ENCODE results near the gene ZNF385A.

ZNF385A gene

GRCh38 chr12:54427106-54427505, 42.6 kb upstream of the ZNF385A start:
- peaks cover 45% of the 10 kb centered on the region for H3K4me1 ChIP-seq (ENCODE audit: insufficient read depth, low read length, poor library complexity, severe bottlenecking)

DNA sequence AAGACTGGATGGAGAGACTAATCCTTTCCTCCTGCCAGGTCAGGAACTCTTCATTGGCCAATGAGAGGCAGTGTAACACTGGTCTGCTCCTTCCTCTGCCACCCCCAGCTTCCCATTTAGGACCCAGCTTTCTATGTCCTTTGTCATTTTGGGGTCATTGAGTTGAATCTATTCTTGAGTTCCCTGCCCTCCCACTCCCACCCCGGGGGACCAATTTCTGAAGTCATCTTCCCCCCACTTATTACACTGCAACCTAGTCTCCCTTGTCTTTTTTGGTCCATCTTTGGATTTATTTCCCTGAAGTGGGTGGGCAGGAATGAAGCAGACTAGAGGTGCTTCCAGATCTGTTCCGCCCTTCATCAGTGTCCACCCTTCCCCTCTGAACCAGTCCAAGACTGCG, 42.2 kb upstream of the ZNF385A start:
- no peak overlapping the region for H2AFZ ChIP-seq (ENCODE audit: low read length)

More at GRCh38 chr12:54427106-54427505, 42.6 kb upstream of the ZNF385A start:
- no peak for TF ChIP-seq EZH2phosphoT487 (IDR thresholded peaks at IDR 0.05; ENCODE audit: borderline replicate concordance)
- TF ChIP-seq, protein P1, sequence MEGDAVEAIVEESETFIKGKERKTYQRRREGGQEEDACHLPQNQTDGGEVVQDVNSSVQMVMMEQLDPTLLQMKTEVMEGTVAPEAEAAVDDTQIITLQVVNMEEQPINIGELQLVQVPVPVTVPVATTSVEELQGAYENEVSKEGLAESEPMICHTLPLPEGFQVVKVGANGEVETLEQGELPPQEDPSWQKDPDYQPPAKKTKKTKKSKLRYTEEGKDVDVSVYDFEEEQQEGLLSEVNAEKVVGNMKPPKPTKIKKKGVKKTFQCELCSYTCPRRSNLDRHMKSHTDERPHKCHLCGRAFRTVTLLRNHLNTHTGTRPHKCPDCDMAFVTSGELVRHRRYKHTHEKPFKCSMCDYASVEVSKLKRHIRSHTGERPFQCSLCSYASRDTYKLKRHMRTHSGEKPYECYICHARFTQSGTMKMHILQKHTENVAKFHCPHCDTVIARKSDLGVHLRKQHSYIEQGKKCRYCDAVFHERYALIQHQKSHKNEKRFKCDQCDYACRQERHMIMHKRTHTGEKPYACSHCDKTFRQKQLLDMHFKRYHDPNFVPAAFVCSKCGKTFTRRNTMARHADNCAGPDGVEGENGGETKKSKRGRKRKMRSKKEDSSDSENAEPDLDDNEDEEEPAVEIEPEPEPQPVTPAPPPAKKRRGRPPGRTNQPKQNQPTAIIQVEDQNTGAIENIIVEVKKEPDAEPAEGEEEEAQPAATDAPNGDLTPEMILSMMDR (conservative IDR thresholded peaks at IDR 0.05; ENCODE audit: low read length) = no peak
- Histone ChIP-seq H3K27me3 (ENCODE audit: insufficient read depth, low read length, poor library complexity, severe bottlenecking) (no peaks in the 10 kb centered on the region), H4K20me1 (ENCODE audit: insufficient read depth, low read length, poor library complexity, severe bottlenecking) (no peaks in the 10 kb centered on the region), H3K79me2 (ENCODE audit: insufficient read depth, low read length) (no peaks in the 10 kb centered on the region), H3K9me2 (replicated peaks; ENCODE audit: low read depth, low read length) (no peaks in the 10 kb centered on the region), H3K4me2 (ENCODE audit: low read depth, low read length, poor library complexity, severe bottlenecking) (no peak overlapping the region), H3K4me3 (ENCODE audit: low read length, poor library complexity, severe bottlenecking) (no peak overlapping the region), H3K9me3 (ENCODE audit: insufficient read depth, low read depth, low read length) (no peaks in the 10 kb centered on the region), H3K36me3 (ENCODE audit: insufficient read depth, low read length) (no peaks in the 10 kb centered on the region), H3F3A (ENCODE audit: low read depth) (no peaks in the 10 kb centered on the region), H3K9ac (ENCODE audit: low read depth, low read length, poor library complexity, severe bottlenecking) (no peak overlapping the region), H2AFZ (ENCODE audit: low read length) (no peak overlapping the region)

GRCh38 chr12:54425702-54426101, 41.2 kb upstream of the ZNF385A start:
- TF ChIP-seq, protein P1 (conservative IDR thresholded peaks at IDR 0.05; ENCODE audit: low read length) = no peak
- no peak for TF ChIP-seq EZH2phosphoT487 (IDR thresholded peaks at IDR 0.05; ENCODE audit: borderline replicate concordance)
- no peak overlapping the region for H3K4me3 ChIP-seq (ENCODE audit: low read length, poor library complexity, severe bottlenecking)
- H4K20me1 ChIP-seq (ENCODE audit: insufficient read depth, low read length, poor library complexity, severe bottlenecking) = no peaks in the 10 kb centered on the region
- no peak overlapping the region for H3K9ac ChIP-seq (ENCODE audit: low read depth, low read length, poor library complexity, severe bottlenecking)
- peaks cover 46% of the 10 kb centered on the region for H3K4me1 ChIP-seq (ENCODE audit: insufficient read depth, low read length, poor library complexity, severe bottlenecking)
- no peaks in the 10 kb centered on the region for H3K79me2 ChIP-seq (ENCODE audit: insufficient read depth, low read length)
- no peak overlapping the region for H3K4me2 ChIP-seq (ENCODE audit: low read depth, low read length, poor library complexity, severe bottlenecking)
- H3F3A ChIP-seq (ENCODE audit: low read depth) = no peaks in the 10 kb centered on the region
- no peaks in the 10 kb centered on the region for H3K36me3 ChIP-seq (ENCODE audit: insufficient read depth, low read length)
- H3K9me2 ChIP-seq (replicated peaks; ENCODE audit: low read depth, low read length) = no peaks in the 10 kb centered on the region
- no peak overlapping the region for H2AFZ ChIP-seq (ENCODE audit: low read length)
- H3K27me3 ChIP-seq (ENCODE audit: insufficient read depth, low read length, poor library complexity, severe bottlenecking) = no peaks in the 10 kb centered on the region
- H3K9me3 ChIP-seq (ENCODE audit: insufficient read depth, low read depth, low read length) = no peaks in the 10 kb centered on the region

More for the DNA sequence above, 42.2 kb upstream of the ZNF385A start:
- no peaks in the 10 kb centered on the region for H3K9me3 ChIP-seq (ENCODE audit: insufficient read depth, low read depth, low read length)
- no peak overlapping the region for H3K9ac ChIP-seq (ENCODE audit: low read depth, low read length, poor library complexity, severe bottlenecking)
- H3K9me2 ChIP-seq (replicated peaks; ENCODE audit: low read depth, low read length) = no peaks in the 10 kb centered on the region
- TF ChIP-seq EZH2phosphoT487 (IDR thresholded peaks at IDR 0.05; ENCODE audit: borderline replicate concordance) = no peak
- TF ChIP-seq, protein P1 (conservative IDR thresholded peaks at IDR 0.05; ENCODE audit: low read length) = no peak
- no peaks in the 10 kb centered on the region for H3K27me3 ChIP-seq (ENCODE audit: insufficient read depth, low read length, poor library complexity, severe bottlenecking)
- peaks cover 41% of the 10 kb centered on the region for H3K4me1 ChIP-seq (ENCODE audit: insufficient read depth, low read length, poor library complexity, severe bottlenecking)
- no peaks in the 10 kb centered on the region for H3F3A ChIP-seq (ENCODE audit: low read depth)
- H3K79me2 ChIP-seq (ENCODE audit: insufficient read depth, low read length) = no peaks in the 10 kb centered on the region
- H3K4me3 ChIP-seq (ENCODE audit: low read length, poor library complexity, severe bottlenecking) = no peak overlapping the region
- H3K36me3 ChIP-seq (ENCODE audit: insufficient read depth, low read length) = no peaks in the 10 kb centered on the region
- no peaks in the 10 kb centered on the region for H4K20me1 ChIP-seq (ENCODE audit: insufficient read depth, low read length, poor library complexity, severe bottlenecking)
- H3K4me2 ChIP-seq (ENCODE audit: low read depth, low read length, poor library complexity, severe bottlenecking) = no peak overlapping the region

Measured in Loucy (cell line).